GM19467 (cell line): ENCODE measurements around the gene DNAJC11.
"Not testable (repeated sequence)": the region's sequence is repeated elsewhere in the genome, so short reads cannot be mapped to it uniquely, and the experiment has no call there.

ENCODE experiments used
- ATAC-seq: cut with Tn5 transposase; IDR thresholded peaks from one replicate; pipeline ENCODE4 v1.9.1; 2021; ENCODE audit warnings: mild to moderate bottlenecking, moderate library complexity; ENCODE audit not compliant: unreplicated experiment

The DNAJC11 gene

DNA sequence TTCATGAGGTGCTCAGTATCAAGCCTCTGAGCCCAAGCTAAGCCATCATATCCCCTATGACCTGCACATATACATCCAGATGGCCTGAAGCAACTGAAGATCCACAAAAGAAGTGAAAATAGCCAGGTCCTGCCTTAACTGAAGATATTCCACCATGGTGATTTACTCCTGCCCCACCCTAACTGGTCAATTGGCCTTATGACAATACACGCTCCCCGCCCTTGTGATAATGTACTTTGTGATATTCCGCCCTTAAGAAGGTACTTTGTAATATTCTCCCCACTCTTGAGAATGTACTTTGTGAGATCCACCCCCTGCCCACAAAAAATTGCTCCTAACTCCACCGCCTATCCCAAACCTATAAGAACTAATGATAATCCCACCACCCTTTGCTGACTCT, 1.7 kb downstream of the DNAJC11 start:
- not testable (repeated sequence) for ATAC-seq

DNA sequence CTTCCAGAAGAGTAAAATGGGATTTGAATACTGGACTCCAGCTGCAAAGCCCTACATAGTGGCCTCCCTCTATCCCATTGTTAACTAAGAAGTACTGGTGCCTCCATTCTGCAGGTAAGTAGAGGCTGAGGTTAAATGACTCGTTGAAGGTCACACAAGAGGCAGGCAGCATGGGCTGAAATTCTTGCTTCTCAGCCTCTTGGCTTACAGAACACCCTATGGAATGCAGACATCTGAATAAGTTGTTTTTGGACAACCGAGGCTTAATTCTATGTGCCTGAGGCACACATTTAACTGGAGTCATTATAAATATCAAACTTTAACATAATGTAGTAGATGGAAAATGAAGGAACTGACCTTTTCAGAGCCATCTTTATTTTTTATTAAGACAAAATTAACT, 5.7 kb downstream of the DNAJC11 start:
- no peak for ATAC-seq

DNA sequence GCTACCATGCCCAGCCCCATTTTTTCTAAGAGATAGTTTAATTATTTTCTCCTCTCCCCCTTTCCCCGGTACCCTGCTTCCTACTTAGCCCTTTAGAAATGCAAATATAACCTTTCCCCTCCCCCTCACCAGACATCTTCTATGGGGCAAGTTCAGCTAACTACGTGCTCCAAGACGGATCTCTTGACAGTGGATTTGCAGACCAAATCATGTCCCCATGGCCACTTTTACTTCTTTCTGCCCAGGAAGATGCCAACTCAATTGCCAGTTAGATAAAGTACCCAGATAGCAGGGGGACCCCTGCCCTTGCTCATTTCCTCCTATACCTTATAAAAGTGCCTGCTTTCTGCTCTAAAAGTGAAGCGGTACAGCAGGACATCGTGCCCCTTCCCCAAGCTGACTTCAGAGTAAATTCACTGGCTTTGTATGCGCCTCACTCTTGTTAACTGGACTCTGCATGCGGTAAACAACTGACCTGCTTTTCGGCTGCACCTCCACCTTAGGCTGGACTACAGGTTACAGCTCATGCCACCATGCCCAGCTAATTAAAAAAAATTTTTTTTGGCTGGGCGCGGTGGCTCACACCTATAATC, 7.4 kb downstream of the DNAJC11 start:
- ATAC-seq: no peak

DNA sequence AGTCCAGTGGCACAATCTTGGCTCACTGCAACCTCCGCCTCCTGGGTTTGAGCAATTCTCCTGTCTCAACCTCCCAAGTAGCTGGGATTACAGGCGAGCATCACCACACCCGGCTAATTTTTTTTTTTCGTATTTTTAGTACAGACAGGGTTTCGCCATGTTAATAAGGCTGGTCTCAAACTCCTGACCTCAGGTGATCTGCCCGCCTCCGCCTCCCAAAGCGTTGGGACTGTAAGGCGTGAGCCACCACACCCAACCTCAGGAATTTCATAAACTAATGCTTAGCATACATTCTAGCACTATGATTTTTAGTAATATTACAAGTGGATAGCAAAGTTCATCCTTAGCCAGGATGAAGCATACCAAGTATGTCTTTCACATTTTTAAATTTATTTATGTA, 8.7 kb downstream of the DNAJC11 start:
- ATAC-seq: no peak

DNA sequence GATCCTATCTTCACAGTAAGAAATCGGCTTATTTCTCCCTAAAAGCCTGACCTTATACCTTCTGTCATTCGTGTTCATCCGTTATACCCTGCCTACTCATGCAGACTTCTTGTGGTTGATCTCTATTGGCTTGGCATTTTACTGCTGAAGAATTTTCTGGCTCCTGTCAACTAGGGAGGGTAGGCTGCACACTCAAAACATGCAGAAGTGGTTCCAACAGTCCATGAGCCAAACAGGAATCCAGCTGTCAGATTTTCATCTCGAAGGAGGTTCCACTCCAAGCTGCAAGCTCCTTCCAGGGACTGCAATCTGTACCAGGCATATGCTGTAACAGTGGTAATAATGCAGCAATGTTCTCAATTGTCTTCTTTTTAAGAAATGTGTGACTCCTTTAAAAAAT, 10.1 kb downstream of the DNAJC11 start:
- ATAC-seq: no peak

DNA sequence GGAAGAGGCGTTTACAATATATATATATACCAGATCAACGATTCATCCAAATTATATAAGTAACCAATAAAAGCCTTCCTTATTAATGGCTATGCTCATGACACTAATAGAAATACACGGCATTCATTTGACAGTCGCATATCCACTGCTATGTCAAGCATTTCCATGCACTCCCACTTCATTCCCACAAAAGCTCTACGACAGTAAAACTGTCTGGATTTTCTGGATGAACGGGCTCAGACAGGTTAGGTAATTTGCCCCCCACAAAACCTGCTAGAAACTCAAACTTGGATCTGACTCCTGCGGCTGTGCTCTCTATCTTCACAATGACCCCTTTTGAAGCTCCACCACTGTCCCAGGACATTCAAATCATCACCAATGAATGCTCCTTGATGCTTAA, 11.4 kb downstream of the DNAJC11 start:
- no peak for ATAC-seq

DNA sequence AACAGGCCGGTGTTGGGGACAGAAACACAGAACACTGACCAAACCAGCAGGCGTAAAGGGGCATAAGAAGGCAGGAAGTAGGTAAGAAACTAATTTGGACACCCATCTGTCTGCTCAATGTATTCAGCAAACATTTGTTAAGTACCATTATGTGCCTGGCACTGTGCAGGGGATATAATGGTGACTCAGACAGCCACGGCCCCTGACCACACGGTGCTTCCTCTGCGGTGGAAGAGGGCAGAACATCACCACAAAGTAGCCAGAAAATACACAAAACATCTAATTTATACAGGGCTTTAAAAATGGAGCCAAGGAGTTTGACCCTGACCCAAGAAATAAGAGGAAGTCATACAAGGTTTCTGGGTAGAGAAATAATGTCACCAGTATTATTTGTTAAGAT, 12.9 kb downstream of the DNAJC11 start:
- ATAC-seq: no peak

DNA sequence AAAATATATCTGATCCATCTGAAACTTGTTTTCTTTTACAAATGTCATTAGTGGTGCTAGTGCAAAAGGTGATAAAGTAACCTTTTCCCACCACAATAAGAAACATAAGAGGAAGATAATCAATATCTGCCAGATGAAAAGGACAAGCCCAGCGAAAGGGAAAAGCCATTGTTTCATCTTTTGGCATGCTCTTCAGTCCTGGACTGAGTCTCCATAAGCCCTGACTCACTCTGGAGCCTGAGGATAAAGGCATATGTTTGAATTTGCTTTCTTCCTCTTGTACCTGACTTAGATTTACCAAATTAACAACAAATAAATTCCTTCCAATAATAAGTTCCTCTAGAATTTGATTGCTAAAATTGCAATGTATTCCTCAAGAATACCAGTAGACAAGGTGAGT, 13.6 kb downstream of the DNAJC11 start:
- no peak for ATAC-seq

DNA sequence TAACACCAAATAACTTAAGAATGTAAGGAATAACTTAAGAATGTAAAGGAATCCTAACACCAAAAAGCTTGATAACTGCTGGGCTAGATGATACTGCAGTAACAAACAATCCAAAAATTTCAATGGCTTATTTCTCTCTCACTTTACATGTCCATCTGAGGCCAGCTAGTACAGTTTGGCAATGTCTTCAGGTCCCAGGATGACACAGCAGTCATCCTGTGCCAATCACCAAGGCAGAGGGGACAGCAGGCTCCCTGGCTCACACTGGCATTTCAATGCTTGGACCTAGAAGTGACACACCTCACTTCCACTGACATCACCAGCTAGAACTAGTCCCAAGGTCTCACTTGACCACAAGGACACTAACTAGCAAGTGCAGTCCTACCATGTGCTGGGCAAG, 15.3 kb downstream of the DNAJC11 start:
- ATAC-seq: no peak

DNA sequence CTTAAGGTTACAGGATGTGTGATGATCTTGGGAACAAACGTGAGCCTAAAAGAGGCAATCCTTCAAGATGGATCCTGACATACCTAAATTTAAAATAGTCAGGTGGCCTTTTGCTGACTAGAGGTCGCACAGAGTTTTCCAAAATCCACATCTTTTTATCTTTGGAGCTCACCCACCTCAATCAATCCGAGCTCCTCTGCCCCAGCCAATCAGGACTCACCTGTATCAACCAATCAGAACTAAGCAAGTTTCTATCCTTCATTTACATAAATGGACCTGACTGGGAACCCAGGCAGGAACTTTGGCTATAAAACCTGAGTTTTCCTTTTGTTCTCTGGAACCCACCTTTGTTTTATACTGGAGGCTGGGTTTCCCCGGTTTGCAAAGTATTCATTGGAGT, 16.2 kb downstream of the DNAJC11 start:
- ATAC-seq: no peak

DNA sequence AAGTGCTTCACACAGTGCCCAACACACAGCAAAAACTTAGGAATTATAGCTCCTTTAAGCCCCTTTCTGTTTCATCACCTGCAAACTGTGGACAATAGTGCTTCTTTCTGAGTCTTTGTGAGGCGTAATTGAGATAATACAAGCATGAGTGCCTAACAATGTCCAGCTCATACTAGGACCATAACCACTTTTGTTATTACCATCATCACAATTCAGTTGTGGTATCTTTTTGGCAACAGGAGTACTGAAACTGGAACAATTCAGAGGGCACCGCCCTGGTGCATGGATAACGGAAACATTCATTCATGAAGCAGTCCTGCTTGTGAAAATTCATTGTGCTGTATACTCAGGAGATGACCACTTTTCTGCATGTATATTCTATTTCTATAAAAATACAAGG, 18.2 kb downstream of the DNAJC11 start:
- no peak for ATAC-seq

DNA sequence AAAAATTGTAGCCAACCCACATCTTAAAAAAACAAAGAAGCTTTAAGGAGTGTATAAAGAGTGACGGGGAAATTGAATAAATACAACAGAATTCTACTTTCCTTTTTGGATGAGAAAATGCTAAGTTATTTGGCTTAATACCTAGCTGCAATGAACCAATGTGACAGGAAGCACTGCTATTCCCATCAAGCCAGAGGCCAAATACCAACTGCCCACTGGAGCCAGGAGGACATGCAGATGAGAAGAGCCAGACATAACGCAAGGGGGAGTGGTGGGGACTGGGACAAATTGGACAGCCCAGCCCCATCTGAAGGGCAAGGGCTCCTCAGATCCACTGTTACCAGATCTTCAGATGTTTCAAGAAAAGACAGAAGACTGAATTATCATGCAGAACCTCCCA, 25.7 kb downstream of the DNAJC11 start:
- no peak for ATAC-seq

DNA sequence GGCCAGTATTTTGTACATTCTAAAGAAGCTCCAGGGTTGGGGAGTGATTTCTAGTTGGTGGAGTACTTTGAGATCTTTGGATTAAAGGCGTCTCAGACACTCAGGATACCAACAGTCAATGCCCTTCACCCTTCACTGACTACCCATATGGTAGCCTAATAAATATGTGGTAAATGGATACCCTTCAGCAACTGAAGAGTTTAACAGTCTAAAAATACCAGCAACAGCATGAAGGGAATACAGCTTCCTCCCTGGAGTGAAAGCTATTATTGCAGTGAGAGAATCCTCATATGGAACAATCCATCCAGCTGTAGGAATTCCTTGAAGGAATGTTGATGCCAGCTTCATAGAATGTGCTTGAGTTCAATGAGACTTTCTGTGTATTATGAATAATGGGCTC, 26.8 kb downstream of the DNAJC11 start:
- no peak for ATAC-seq

DNA sequence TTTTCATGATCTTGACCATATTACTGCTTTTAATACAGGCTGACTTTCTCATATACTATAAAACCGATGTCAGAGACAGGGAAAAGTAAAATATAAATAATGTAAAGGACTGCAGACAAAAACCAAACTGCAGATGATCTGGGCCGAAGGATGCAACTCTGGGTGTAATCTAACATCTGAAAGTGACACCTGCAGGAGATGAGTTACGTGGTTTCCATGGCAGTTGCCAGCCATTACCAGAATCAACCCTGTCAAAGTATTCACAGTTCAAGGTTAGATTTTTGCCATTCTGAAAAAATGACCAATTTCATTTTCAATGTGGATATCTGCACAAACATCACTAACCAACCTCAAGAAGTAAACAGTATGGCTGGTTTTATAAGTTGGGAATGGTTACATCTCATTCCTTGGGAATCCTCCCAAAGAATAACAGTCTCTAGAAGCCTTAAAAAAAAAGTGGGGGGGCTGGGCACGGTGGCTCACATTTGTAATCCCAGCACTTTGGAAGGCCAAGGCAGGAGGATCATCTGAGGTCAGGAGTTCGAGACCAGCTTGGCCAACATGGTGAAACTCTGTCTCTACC, 27.7 kb downstream of the DNAJC11 start:
- ATAC-seq: no peak

DNA sequence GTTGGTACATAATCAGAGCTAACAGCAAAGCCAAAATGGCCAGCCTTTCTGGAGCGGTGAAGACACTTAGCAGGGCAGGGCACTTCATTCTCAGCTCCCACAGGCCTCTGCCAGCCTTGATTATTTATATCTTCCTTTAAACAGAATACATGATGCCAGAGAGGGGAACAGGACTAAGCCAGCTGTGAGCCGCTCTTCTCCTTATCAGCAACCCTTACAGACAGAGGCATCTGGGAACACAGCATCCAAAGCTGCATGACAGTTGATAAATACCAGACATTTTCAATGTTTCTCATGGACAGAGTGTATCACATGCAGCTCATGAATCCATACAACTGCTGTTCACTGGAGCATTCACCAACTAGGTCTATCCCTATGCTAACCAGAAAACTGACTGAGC, 29.1 kb downstream of the DNAJC11 start:
- no peak for ATAC-seq

DNA sequence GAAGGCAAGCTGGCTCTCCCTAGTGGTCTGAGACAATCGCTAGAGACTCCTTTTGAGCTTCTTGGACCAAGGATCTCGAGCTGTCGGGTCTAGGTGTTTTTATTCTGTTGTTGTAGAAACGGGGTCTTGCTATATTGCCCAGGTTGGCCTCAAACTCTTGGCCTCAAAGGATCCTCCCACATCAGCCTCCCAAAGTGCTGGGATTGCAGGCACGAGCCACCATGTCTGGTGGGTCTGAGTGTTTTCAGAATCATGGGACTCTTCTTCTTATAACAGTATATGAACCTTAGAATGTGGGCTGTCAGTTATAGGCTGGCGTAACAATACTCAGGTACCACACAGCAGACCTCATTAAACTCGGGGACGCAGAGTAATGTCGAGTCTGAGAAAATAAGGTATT, 33.1 kb downstream of the DNAJC11 start:
- ATAC-seq: no peak

DNA sequence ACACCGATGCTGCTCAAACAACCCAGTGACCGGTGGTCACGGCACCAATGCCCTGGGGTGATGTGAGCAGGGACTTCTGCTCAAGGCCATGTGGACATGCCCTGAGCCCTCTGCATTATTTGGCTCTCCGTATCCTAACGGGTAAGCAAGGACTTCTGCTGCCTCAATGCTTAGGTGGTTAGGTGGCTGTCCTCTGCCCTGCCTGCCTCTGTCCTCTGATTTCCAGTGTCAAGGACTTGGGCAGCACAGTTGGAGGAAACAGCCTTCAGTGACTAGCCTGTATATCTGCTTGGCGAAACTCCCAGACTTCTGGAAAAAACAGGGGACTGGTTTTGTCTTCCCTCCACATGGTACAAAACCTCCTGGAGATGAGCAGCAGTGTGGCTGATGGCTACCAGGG, 34.5 kb downstream of the DNAJC11 start:
- no peak for ATAC-seq

DNA sequence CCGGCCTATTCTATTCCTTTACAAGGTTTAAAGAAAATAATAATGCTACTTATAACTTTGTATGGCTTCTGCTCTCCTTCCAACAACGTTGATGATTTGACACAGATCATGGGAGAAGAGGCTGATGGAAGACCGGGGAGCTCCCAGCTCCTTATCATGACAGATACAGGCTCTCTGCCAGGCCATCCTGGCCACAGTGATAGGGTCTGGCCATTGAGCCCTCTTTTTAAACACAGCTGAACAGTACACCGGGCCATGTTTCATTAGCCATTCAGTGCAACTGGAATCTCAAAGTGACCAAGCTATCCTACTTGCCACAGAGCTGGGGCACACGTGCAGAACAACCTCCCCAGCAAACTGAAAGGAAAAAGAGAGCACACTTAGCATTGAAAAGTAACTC, 34.9 kb downstream of the DNAJC11 start:
- ATAC-seq: no peak

DNA sequence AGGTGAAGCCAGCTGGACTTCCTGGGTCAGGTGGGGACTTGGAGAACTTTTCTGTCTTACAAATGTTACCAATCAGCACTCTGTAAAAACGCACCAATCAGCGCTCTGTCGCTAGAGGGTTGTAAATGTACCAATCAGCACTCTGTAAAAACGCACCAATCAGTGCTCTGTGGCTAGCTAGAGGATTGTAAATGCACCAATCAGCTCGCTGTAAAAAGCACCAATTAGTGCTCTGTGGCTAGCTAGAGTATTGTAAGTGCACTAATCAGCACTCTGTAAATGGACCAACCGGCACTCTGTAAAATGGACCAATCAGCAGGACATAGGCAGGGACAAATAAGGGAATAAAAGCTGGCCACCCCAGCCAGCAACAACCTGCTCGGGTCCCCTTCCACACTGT, 39.1 kb downstream of the DNAJC11 start:
- ATAC-seq: not testable (repeated sequence)

DNA sequence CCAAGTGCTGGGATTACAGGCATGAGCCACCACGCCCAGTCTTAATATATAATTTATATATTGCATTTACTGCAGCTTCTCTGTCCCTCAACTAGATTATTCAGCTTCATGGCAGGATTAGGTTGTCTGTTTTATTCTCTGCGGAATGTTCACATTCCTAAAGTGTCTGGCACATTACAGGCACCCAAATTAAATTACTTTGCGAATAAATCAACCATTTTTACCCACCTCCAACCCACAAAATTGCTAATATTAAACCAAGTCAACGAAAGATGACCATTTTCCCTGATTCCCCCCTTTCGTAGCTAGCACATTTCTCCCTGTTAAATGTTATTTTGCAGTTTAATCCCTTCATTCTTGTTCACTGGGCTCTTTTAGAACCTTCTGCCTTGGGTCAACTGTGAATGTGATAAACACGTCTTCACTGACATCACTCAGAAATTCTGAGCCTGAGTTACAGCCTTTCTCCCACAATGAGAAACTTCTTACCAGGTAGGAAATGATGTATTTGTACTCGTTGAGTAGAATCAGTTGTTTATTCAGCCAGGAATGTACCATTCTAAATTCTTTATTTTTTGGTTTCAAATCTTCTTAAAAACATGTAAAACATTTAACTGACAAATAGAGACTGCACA, 41.1 kb downstream of the DNAJC11 start:
- ATAC-seq: no peak

DNA sequence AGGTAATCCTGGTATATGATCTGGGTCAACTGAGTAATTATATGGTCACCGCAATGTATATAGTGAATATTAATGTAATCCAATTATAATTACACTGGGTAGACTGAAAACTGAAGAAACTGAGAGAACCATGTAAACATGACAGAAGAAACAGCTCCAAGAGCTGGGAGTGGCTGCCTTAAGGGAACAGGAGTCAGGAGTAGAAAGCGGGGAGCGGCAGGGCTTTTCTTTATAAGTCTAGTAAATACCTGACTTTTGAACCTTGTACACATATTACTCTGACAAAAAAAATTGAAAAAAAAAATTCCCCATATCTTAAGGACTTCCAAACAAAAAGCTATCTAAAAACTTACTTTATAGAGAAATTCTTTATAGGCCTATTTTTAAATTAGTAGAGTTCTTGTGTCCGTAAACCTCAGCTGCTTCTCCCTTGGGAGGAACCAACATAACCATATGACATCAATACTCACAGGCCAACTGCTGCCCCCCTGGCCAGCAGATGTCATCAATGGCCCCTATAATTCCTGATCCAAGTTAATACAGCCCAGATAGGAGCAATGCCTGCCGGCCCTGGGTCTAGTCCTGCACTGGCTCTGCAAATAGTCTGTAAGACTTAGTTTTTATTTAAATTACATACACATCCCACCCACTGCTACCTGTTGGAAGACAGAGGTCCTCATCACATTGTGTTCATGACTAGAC, 43.1 kb downstream of the DNAJC11 start:
- ATAC-seq: no peak

DNA sequence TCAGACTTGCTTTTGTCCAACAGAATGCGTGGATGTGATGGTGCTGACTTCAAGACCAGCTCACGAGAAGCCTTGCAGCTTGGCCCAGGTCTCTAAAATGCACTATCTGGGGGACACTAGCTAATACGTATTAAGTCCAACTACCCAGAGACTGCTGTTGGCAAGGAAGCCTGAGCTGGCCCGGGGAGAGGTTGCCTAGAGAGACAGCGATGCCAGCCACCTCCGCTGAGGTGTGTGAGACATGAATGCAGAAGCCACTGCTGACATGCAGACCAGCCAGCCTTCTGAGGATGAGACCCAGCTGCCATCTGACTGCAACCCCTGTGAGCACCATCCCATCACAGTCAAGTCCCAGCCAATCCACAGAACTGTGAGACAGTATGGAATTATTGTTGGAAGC, 44.5 kb downstream of the DNAJC11 start:
- no peak for ATAC-seq
